ENCODE data around the gene TNFRSF4. TPM values are rescaled to one million over a fixed set of nuclear protein-coding genes. Genes with fewer than 3 reads are reported as not detected.

TNFRSF4 gene
- total RNA-seq, 1 experiment from 2014 or later = 0.62 TPM

DNA sequence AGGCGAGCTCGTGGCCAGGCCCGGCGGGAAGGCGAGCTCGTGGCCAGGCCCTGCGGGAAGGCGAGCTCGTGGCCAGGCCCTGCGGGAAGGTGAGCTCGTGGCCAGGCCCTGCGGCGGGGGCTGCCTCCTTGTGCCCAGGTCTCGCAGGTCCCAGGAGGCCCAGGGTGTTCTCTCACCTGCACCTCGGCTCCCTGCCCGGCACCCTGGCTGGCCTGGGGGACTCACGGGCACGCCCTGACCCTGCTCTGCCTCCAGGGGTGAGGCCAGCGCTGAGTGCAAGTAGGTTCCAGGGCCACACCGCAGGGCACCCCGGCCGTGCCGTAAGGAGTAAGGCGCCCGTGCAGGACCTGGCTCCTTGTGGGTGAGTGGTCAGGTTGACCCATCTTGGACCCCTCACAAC is 13.4 kb upstream of the TNFRSF4 start:
- Histone ChIP-seq H3K9me3 (ENCODE audit: control insufficient read depth, insufficient read depth, low read depth, low read length) (no peaks in the 10 kb centered on the region), H3K27me3 (ENCODE audit: control insufficient read depth, insufficient read depth, low read length) (no peaks in the 10 kb centered on the region), H3K36me3 (ENCODE audit: control insufficient read depth, insufficient read depth, low read length) (peaks cover 8% of the 10 kb centered on the region; the same call in 1 of the 2 replicates), H3K4me1 (ENCODE audit: control insufficient read depth, insufficient read depth, low read length) (peaks cover 3% of the 10 kb centered on the region; the same call in 1 of the 2 replicates), H3K4me3 (ENCODE audit: low read depth in 2 of 2, low read length in 2 of 2) (no peak overlapping the region), H3K27ac (ENCODE audit: low read length) (no peak overlapping the region)
- ChIA-PET CTCF (no interaction called here), POLR2A (no interaction called here)
- DNase-seq (ENCODE audit: low read depth, low spot score) (no peak), ATAC-seq (no peak)
- no peak for TF ChIP-seq TCF7L2 (IDR thresholded peaks at IDR 0.05; ENCODE audit: low read depth, low read length)
- TF ChIP-seq, protein P1, sequence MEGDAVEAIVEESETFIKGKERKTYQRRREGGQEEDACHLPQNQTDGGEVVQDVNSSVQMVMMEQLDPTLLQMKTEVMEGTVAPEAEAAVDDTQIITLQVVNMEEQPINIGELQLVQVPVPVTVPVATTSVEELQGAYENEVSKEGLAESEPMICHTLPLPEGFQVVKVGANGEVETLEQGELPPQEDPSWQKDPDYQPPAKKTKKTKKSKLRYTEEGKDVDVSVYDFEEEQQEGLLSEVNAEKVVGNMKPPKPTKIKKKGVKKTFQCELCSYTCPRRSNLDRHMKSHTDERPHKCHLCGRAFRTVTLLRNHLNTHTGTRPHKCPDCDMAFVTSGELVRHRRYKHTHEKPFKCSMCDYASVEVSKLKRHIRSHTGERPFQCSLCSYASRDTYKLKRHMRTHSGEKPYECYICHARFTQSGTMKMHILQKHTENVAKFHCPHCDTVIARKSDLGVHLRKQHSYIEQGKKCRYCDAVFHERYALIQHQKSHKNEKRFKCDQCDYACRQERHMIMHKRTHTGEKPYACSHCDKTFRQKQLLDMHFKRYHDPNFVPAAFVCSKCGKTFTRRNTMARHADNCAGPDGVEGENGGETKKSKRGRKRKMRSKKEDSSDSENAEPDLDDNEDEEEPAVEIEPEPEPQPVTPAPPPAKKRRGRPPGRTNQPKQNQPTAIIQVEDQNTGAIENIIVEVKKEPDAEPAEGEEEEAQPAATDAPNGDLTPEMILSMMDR (IDR thresholded peaks at IDR 0.05) = no peak
- TF ChIP-seq POLR2AphosphoS5 (IDR thresholded peaks at IDR 0.05; ENCODE audit: low read depth, low read length) = no peak
- no peak for TF ChIP-seq SIN3A (IDR thresholded peaks at IDR 0.05; ENCODE audit: borderline replicate concordance, insufficient read depth, low read depth, low read length)
- TF ChIP-seq REST (IDR thresholded peaks at IDR 0.05; ENCODE audit: insufficient read depth in 1 of 2, low read depth in 2 of 2, low read length in 1 of 2) = no peak
- BruUV-seq (replicated peaks) = no TSS peak
- intact Hi-C loops (cut with micrococcal nuclease; ENCODE audit: unreplicated experiment) = no loop called here
- in situ Hi-C loops (cut with HindIII; ENCODE audit: low pct_unique_long_range_greater_than_20kb, low sequenced_read_pairs) = no loop called here

DNA sequence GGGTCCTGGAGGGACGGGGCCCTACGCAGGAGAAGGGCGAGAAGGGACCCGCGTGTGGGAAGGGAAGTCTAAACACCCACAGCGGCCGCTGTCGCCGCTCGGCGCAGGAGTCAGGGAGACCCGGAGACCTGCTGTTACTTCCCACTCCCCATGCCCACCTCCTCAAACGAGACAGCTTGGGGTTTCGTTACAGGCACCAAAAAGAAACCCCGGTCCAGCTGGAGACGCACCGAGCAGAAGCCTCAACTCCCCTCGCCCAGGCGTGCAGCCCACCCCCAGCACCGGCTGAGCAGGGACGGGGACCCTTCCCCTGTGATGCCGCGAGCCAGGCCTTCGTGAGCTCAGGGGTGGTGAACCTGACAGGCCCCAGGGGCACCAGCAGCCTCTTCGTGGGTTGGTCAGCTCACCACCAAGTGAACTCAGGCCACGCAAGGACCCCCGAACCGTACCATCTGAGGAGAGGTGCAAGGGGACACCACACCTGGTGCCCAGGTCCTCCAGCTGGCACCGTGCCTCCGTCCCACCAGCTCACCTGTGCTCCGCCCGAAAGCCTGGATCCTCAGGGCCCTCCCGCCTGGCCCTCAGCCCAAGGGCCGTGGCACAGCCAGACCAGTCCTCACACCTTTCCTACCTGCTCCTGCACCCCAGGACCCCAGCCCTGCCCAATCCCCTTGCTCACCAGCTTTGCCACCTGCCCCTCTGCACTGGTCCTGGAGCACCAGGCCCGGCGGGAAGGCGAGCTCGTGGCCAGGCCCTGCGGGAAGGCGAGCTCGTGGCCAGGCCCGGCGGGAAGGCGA is 12.8 kb upstream of the TNFRSF4 start:
- no peak for ATAC-seq
- Histone ChIP-seq H3K9me3 (ENCODE audit: control insufficient read depth, insufficient read depth, low read depth, low read length) (no peaks in the 10 kb centered on the region), H3K4me3 (ENCODE audit: low read depth in 2 of 2, low read length in 2 of 2) (no peak overlapping the region), H3K36me3 (ENCODE audit: control insufficient read depth, insufficient read depth, low read length) (peaks cover 8% of the 10 kb centered on the region; the same call in 1 of the 2 replicates), H3K27ac (ENCODE audit: low read length) (no peak overlapping the region), H3K4me1 (ENCODE audit: control insufficient read depth, insufficient read depth, low read length) (peaks cover 3% of the 10 kb centered on the region; the same call in 1 of the 2 replicates), H3K27me3 (ENCODE audit: control insufficient read depth, insufficient read depth, low read length) (no peaks in the 10 kb centered on the region)
- CTCF ChIA-PET = no interaction called here
- POLR2A ChIA-PET = no interaction called here
- TF ChIP-seq POLR2AphosphoS5 (IDR thresholded peaks at IDR 0.05; ENCODE audit: low read depth, low read length) (no peak), SIN3A (IDR thresholded peaks at IDR 0.05; ENCODE audit: borderline replicate concordance, insufficient read depth, low read depth, low read length) (no peak), REST (IDR thresholded peaks at IDR 0.05; ENCODE audit: insufficient read depth in 1 of 2, low read depth in 2 of 2, low read length in 1 of 2) (no peak), TCF7L2 (IDR thresholded peaks at IDR 0.05; ENCODE audit: low read depth, low read length) (no peak)
- TF ChIP-seq, protein P1 (IDR thresholded peaks at IDR 0.05) = no peak
- DNase-seq (ENCODE audit: low read depth, low spot score) = no peak
- BruUV-seq (replicated peaks) = no TSS peak
- intact Hi-C loops (cut with micrococcal nuclease; ENCODE audit: unreplicated experiment) (no loop called here), in situ Hi-C loops (cut with HindIII; ENCODE audit: low pct_unique_long_range_greater_than_20kb, low sequenced_read_pairs) (no loop called here)

Data from Panc1 (cell line).